SK-N-MC (cell line): ENCODE measurements around the gene SCN1B.

Source experiments
- EZH2 ChIP-seq: fragments of 200-600 bp; sonication (generic); IDR thresholded peaks from one replicate; pipeline ENCODE4 v1.6.1; 2017; ENCODE audit warnings: antibody characterized with exemption
- POLR2AphosphoS5 ChIP-seq: IDR thresholded peaks from 2 replicates; pipeline ENCODE4 v1.6.1; 2012; ENCODE audit warnings: mild to moderate bottlenecking, low read depth, low read length, borderline replicate concordance

DNA sequence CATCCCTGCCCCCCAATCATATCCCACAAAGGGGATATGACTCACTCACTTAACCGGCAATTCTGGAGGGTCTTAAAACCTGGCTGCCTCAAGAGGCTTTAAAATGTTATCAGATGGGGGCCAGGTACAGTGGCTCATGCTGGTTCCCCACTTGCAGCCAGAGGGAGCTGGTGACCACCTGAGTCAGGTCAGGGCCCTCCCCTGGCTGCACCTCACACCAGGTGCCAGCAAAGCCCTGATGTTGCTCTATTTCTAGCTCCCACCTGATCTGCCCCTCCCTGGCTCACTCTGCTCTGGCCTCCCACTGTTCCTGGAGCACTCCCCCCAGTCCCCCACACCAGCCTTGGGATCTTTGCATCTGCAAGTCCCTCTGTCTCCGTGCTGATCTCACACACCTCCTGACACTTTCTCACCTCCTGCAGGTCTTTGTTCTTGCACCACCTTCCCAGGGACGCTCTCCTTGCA lies 25.5 kb downstream of the SCN1B start:
- no peak for TF ChIP-seq POLR2AphosphoS5
- TF ChIP-seq EZH2, result no peak
